ENCODE results near the gene SLC12A7.
"Not testable (repeated sequence)": the region's sequence is repeated elsewhere in the genome, so short reads cannot be mapped to it uniquely, and the experiment has no call there.

The SLC12A7 gene

GRCh38 chr5:1007681-1008450, 104.0 kb downstream of the SLC12A7 start:
- no peak for DNase-seq (ENCODE audit: low read depth in 2 of 2)

GRCh38 chr5:1007221-1007680, 104.6 kb downstream of the SLC12A7 start:
- DNase-seq (ENCODE audit: low read depth in 2 of 2) = no peak

- DNase-seq (ENCODE audit: low read depth in 2 of 2) = no peak
Observed at GRCh38 chr5:1006656-1007071, 105.2 kb downstream of the SLC12A7 start.

GRCh38 chr5:1005904-1006655, 105.8 kb downstream of the SLC12A7 start:
- DNase-seq (ENCODE audit: low read depth in 2 of 2) = no peak

- no peak for DNase-seq (ENCODE audit: low read depth in 2 of 2)
Observed at GRCh38 chr5:1005249-1005851, 106.5 kb downstream of the SLC12A7 start.

GRCh38 chr5:1004461-1005248, 107.2 kb downstream of the SLC12A7 start:
- no peak for DNase-seq (ENCODE audit: low read depth in 2 of 2)

GRCh38 chr5:1003296-1003937, 108.4 kb downstream of the SLC12A7 start:
- no peak for DNase-seq (ENCODE audit: low read depth in 2 of 2)

GRCh38 chr5:1002836-1003235, 109.0 kb downstream of the SLC12A7 start:
- DNase-seq (ENCODE audit: low read depth in 2 of 2) = no peak

GRCh38 chr5:1002271-1002546, 109.7 kb downstream of the SLC12A7 start:
- no peak for DNase-seq (ENCODE audit: low read depth in 2 of 2)

- DNase-seq (ENCODE audit: low read depth in 2 of 2) = no peak
Observed at GRCh38 chr5:1001406-1002270, 110.2 kb downstream of the SLC12A7 start.

- not testable (repeated sequence) for DNase-seq (ENCODE audit: low read depth in 2 of 2)
Observed at GRCh38 chr5:1000831-1001230, 111.0 kb downstream of the SLC12A7 start.
